ENCODE measurements around the gene USP9X.

DNA sequence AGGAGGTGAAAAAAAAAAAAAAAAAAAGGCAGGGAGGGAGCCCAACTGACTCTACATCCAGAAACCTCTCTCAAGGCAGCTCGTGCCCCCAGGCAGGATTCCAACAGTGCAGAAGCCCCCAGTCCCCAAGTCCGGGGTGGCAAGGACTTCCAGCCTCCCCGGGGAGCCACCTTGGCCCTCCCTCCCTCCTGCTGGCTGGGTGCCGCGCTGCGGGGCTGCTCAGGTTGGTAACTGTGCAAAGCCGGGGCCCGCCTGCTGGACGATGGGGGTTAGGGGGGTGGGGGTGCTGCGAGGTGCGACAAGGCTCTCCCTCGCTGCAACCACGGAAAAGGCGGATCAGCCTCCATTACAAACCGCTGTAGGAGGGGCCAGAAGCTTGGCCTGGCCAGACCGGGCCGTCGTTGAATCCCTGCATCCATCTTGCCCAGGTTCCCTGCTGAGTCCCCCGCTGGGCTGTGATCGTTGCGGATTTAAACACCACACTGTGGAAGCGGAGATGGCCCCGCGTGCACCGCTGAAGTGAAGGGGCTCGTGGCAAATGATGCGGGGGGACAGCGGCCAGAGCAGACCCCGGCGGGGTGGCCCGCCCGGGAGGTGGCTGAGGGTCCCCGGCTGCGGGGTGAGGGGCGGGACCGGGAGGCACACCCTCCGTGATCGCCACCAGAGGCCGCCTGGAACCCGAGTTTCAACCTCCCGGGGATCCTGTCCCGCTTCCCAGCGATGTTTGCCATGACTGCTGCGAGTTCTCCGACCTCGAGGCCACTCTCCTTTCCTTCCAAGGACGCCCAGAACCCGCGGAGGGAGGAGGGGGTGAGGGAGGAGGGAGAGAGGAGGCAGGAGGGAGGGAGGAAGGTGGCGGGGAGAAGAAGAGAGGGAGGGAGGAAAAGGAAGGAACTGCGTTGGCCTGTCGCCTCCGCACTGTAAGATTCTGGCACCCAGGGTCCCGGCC lies 190.7 kb downstream of the USP9X start:
- TF ChIP-seq, protein P1, sequence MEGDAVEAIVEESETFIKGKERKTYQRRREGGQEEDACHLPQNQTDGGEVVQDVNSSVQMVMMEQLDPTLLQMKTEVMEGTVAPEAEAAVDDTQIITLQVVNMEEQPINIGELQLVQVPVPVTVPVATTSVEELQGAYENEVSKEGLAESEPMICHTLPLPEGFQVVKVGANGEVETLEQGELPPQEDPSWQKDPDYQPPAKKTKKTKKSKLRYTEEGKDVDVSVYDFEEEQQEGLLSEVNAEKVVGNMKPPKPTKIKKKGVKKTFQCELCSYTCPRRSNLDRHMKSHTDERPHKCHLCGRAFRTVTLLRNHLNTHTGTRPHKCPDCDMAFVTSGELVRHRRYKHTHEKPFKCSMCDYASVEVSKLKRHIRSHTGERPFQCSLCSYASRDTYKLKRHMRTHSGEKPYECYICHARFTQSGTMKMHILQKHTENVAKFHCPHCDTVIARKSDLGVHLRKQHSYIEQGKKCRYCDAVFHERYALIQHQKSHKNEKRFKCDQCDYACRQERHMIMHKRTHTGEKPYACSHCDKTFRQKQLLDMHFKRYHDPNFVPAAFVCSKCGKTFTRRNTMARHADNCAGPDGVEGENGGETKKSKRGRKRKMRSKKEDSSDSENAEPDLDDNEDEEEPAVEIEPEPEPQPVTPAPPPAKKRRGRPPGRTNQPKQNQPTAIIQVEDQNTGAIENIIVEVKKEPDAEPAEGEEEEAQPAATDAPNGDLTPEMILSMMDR (conservative IDR thresholded peaks at IDR 0.05; ENCODE audit: low read length), result peak; percentile 68
- no peak for TF ChIP-seq EZH2phosphoT487 (IDR thresholded peaks at IDR 0.05; ENCODE audit: borderline replicate concordance, low read depth, low read length)
